ENCODE measurements around the gene HYOU1.

The HYOU1 gene

GRCh38 chr11:119089319-119089718, 32.3 kb upstream of the HYOU1 start:
- DNase-seq (no peak), ATAC-seq (ENCODE audit: insufficient read depth, low read depth) (no peak)
- Histone ChIP-seq H3K4me3 (ENCODE audit: low read depth in 1 of 2, low read length in 2 of 2) (no peak overlapping the region), H3K27ac (ENCODE audit: low read length) (no peak overlapping the region), H3K9ac (ENCODE audit: low read depth, low read length) (no peak overlapping the region), H3K4me2 (ENCODE audit: insufficient read depth, low read length) (no peak overlapping the region), H4K20me1 (ENCODE audit: insufficient read depth, low read length) (peaks cover 34% of the 10 kb centered on the region), H3K36me3 (ENCODE audit: insufficient read depth, low read length) (peaks cover 39% of the 10 kb centered on the region), H3K4me1 (ENCODE audit: insufficient read depth, low read length) (peaks cover 42% of the 10 kb centered on the region), H3K79me2 (ENCODE audit: insufficient read depth, low read length) (peaks cover 66% of the 10 kb centered on the region), H3K9me3 (ENCODE audit: insufficient read depth, low read length, severe bottlenecking) (no peaks in the 10 kb centered on the region), H2AFZ (ENCODE audit: low read depth, low read length) (no peak overlapping the region), H3K27me3 (ENCODE audit: insufficient read depth, low read length, poor library complexity) (no peaks in the 10 kb centered on the region)
- TF ChIP-seq CTCF (IDR thresholded peaks at IDR 0.05; ENCODE audit: borderline replicate concordance, extremely low read depth, low read length, poor library complexity, severe bottlenecking) (no peak), EZH2 (IDR thresholded peaks at IDR 0.05; ENCODE audit: borderline replicate concordance, low read depth, low read length, severe bottlenecking) (no peak)

DNA sequence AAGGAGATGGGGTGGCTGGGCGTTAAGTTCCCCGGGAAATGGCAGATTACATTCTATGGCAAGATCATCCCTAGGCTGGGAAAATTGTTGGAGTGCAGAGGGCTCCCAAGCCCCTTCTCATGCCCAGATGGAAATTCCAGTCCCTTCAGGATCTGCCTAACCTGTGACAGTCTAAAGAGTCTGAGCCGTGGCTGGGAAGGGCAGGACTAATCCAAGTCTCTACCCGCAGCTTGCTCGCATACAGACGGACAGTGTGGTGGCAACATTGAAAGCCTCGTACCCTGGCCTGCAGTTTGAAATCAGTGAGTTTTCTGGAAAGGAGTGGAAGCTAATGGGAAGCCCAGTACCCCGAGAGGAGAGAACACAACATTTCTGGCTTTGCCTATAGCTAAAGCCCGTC, 31.4 kb upstream of the HYOU1 start:
- Histone ChIP-seq H3K36me3 (ENCODE audit: insufficient read depth, low read length) (peaks cover 30% of the 10 kb centered on the region), H3K9ac (ENCODE audit: low read depth, low read length) (no peak overlapping the region), H4K20me1 (ENCODE audit: insufficient read depth, low read length) (peaks cover 25% of the 10 kb centered on the region), H3K4me2 (ENCODE audit: insufficient read depth, low read length) (no peak overlapping the region), H3K4me3 (ENCODE audit: low read depth in 1 of 2, low read length in 2 of 2) (no peak overlapping the region), H3K27ac (ENCODE audit: low read length) (no peak overlapping the region), H3K4me1 (ENCODE audit: insufficient read depth, low read length) (peaks cover 43% of the 10 kb centered on the region), H3K27me3 (ENCODE audit: insufficient read depth, low read length, poor library complexity) (no peaks in the 10 kb centered on the region), H3K9me3 (ENCODE audit: insufficient read depth, low read length, severe bottlenecking) (no peaks in the 10 kb centered on the region), H3K79me2 (ENCODE audit: insufficient read depth, low read length) (peaks cover 57% of the 10 kb centered on the region), H2AFZ (ENCODE audit: low read depth, low read length) (no peak overlapping the region)
- no peak for TF ChIP-seq CTCF (IDR thresholded peaks at IDR 0.05; ENCODE audit: borderline replicate concordance, extremely low read depth, low read length, poor library complexity, severe bottlenecking)
- TF ChIP-seq EZH2 (IDR thresholded peaks at IDR 0.05; ENCODE audit: borderline replicate concordance, low read depth, low read length, severe bottlenecking) = no peak
- ATAC-seq (ENCODE audit: insufficient read depth, low read depth) (no peak), DNase-seq (no peak)

- Histone ChIP-seq H3K4me2 (ENCODE audit: insufficient read depth, low read length) (no peak overlapping the region), H3K9me3 (ENCODE audit: insufficient read depth, low read length, severe bottlenecking) (no peaks in the 10 kb centered on the region), H2AFZ (ENCODE audit: low read depth, low read length) (no peak overlapping the region), H3K9ac (ENCODE audit: low read depth, low read length) (0 out of 2 replicates have a peak overlapping the region, but pooled peaks have one; percentile 3), H3K79me2 (ENCODE audit: insufficient read depth, low read length) (peaks cover 51% of the 10 kb centered on the region), H4K20me1 (ENCODE audit: insufficient read depth, low read length) (peaks cover 18% of the 10 kb centered on the region), H3K27me3 (ENCODE audit: insufficient read depth, low read length, poor library complexity) (no peaks in the 10 kb centered on the region), H3K27ac (ENCODE audit: low read length) (no peak overlapping the region), H3K4me3 (ENCODE audit: low read depth in 1 of 2, low read length in 2 of 2) (no peak overlapping the region), H3K36me3 (ENCODE audit: insufficient read depth, low read length) (peaks cover 24% of the 10 kb centered on the region), H3K4me1 (ENCODE audit: insufficient read depth, low read length) (peaks cover 37% of the 10 kb centered on the region)
- ATAC-seq (ENCODE audit: insufficient read depth, low read depth) (no peak), DNase-seq (no peak)
- TF ChIP-seq CTCF (IDR thresholded peaks at IDR 0.05; ENCODE audit: borderline replicate concordance, extremely low read depth, low read length, poor library complexity, severe bottlenecking) = no peak
- TF ChIP-seq EZH2 (IDR thresholded peaks at IDR 0.05; ENCODE audit: borderline replicate concordance, low read depth, low read length, severe bottlenecking) = no peak
Observed at GRCh38 chr11:119087747-119088241, 30.8 kb upstream of the HYOU1 start.

Measured in DND-41 (cell line).